OCI-M2 (cell line): ENCODE measurements around the gene ELFN2.
"Not testable (repeated sequence)": the region's sequence is repeated elsewhere in the genome, so short reads cannot be mapped to it uniquely, and the experiment has no call there.

ENCODE experiments used
- DNase-seq: peaks from one replicate; lab custom pipeline; 2025; ENCODE audit not compliant: unreplicated experiment; lab: John Stamatoyannopoulos, UW

ELFN2 gene

GRCh38 chr22:37427135-37427710 is at the start of gene ELFN2:
TSS of gene ELFN2 (minus strand) at chr22:37427479. CDS start at chr22:37375534, 51,945 bp downstream.
- no peak for DNase-seq

- DNase-seq = no peak
Measured at GRCh38 chr22:37476389-37477329, 49.4 kb upstream of the ELFN2 start.

DNA sequence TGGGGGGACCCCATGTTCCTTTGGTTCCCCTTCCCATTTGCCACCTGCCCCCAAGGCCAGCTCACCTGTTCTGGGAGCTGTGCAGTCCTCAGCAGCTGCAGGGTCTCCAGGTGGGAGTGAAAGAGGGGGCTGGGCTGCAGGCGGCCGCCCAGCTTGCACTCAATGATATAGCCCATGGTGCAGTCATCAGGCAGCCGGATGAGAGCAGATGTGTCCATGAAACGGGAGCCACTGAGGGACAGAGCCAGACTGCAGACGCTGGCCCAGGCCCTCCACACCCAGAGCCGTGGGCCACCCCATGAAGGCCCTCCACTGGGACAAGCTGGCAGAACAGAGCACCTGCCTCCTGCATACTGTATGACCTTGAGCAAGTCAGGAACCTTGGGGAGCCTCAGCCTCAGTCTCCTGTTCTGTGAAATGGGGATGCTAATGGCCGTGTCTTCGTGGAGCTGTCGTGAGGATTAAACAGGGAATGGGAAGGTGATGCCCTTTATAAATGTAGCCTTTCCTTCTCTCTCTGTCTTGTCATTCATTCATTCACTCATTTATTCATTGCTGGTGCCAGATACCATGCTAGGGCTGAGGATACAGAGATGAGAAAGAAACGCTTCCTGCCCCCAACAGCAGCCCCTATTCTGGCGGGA is 47.3 kb upstream of the ELFN2 start:
- DNase-seq = no peak

DNA sequence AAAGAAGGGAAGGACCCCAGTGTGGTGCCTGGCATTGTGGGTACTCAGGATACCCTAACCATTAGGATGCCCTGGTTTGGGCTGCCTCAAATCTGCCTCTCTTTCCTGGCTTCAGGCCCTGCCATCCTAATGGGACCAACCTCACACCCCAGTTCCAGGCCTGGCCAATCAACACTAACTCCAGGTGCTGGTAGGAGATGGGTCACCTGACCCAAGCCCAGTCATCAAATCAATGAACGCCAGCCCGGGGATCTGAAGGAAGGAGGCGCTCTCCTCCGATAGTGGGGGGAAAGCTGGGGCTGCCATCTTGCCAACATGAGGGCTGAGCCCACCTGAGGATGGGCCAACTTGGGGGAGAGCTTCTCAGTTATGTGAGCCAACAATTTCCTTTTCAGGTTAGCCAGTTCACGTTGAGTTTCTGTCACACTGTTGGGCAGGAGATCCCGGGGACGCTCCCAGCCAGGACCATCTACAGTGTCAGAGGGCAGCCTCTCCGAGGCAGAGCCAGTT is 46.2 kb upstream of the ELFN2 start:
- no peak for DNase-seq

DNA sequence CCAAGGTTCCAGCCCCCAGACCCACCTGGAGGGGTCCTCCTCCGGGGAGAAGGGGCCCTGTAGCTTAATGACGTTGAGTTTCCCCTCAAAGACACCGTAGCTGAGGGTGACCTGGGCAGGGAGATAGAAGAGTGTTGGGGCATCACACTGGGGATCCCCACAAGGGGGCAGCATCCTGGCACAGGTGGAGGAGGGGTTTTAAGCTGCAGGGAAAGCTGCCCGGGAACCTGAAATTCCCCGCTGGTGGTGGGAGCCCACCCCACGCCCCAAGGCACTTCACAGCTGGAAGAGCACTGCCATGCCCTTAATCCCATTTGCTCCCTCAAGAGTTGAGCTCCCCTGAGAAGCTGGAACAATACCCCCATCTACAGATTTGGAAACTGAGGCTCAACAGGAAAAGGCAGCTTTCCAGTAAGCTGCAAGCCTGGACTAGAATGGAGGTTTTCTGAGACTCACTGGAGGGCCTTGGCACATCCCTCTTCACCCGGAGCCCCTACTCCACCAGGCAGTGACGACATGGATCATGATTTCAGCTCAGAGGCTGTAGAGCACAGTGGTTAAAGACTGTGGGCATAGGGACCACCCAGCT is 45.2 kb upstream of the ELFN2 start:
- DNase-seq = no peak

DNA sequence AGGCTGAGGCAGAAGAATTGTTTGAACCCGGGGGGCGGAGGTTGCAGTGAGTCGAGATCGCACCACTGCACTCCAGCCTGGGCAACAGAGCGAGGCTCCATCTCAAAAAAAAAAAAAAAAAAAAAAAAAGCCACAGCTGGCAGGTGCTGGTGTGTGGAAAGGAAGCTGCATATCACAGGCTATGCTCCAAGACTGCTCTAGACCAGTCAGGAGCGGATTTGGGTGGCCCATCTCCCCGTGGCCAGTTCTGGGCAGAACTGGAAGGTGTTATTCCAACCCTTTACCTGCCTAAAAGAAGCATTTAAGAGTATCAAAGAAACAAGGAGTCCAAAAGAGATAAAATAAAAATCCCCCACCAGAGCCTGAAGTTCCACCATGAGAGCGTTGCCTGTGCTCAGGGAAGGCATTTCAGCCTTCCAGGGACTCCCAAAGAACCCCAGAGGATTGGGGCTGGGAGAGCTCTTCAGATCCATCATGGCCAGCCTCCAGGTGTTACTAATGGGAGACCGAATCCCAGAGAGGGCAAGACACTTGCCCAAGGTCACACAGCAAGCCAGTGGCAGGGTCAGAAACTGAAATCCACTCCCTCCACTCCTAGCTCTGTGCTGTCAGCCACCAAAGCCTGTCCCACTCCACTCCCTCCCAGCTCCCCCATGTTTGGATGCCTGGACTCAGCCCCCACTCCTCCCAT is 44.6 kb upstream of the ELFN2 start:
- no peak for DNase-seq

DNA sequence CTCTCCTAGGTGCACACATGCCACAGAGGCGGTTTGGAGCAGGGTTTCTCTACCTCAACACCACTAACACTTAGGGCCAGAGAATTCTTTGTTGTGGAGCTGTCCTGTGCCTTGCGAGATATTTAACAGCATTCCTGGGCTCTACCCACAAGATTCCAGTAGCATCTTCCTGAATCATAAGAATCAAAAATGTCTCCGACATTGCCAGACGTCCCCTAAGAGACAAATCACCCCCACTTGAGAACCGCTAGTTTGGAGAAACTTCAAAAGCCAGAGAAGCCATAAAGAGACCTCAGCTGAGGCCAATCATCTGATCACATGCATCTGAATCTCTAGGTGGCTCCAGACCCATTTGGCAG is 42.8 kb upstream of the ELFN2 start:
- no peak for DNase-seq

DNA sequence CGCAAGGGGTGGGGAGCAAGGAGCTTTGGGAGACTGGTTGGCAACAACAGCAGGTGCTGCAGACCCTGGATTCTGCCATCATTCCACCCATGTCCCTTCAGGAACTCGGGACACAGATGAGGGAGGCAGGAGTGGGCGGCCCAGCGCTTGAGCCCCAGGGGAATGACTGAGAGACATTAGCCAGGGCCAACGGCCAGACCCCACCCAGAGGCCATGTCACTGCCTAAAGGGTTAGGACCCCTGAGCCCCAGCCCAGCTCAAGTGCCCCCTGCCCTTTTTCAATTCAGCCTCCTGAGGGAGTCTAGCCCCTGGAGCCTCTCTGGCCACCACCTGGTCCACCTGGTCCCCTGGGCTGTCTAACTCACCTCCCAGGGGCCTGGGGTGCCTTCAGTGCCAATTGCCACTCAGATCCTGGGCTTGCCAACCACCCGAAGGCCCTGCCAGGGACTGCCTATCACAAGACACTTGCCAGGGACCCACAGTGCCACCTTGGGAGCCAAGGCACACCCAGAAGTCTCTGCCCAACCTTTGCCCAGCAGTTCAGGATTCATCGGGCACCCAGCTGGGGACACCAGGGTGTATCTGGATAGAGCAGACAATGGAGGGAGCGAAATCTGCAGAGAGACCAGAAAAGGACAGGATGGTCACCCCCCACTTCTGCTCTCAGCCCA is 42.3 kb upstream of the ELFN2 start:
- DNase-seq = no peak

DNA sequence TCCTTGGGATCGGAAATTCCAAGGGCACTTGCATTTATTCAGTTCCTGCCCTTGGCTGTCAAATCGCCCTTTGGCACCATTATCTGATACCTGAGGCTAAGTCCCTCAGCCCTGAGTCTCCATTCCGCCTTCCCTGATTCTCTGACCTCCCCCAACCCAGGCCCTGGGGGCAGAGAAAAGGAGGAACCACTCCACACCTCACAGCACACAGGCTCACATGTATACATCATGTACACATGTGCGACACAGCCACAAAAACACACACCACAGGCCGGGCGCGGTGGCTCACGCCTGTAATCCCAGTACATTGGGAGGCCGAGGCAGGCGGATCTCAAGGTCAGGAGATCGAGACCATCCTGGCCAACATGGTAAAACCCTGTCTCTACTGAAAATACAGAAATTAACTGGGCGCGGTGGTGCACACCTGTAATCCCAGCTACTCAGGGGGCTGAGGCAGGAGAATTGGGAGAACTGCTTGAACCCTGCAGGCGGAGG is 41.0 kb upstream of the ELFN2 start:
- DNase-seq = not testable (repeated sequence)

DNA sequence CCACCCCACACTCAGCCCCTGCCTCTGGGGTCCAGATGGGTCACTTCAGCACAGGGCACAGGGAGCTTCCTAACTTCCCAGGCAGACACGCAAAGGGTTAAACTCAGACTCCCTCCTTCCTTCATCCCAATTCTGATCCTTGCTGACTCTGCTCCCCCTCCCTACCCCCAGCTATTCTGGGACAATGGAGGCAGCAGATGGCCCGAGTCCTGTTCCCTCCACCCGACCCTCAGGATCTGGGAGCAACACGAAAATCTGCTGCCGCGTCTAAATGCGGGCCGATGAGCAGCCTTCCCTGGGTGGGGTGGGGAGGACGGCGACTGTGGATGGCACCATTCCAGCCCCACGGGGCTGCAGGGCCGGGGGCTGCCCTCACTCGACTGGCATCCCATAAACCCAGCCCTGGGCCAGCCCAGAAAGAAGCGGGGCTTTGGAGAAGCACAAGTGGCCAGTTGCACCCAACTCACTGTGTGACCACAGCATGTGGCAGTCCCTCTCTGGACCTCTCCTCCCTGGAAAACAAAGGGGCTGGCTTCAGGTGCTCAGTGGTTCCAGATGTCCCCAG is 40.2 kb upstream of the ELFN2 start:
- no peak for DNase-seq

GRCh38 chr22:37464181-37464580 is 36.9 kb upstream of the ELFN2 start:
- no peak for DNase-seq

GRCh38 chr22:37462983-37463382 is 35.7 kb upstream of the ELFN2 start:
- no peak for DNase-seq

DNA sequence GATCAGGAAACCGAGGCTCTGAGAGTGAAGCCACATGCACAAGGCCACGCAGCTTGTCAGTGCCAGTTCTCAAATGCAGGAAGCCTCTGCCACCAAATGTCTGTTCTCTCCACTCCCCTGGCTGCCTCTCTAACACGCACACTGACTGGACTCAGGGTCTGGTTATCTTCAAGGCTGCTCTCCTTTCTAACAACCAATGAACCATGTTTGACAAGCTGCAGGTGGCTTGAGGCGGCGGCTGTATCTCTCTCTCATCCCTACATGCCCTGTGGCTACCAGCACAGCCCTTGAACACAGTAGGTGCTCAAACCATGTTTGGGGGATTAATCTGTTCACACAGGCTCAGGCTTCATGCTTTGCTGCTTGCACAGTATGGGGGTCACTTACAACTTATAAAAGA is 35.2 kb upstream of the ELFN2 start:
- DNase-seq = no peak

GRCh38 chr22:37461961-37462360 is 34.7 kb upstream of the ELFN2 start:
- no peak for DNase-seq

DNA sequence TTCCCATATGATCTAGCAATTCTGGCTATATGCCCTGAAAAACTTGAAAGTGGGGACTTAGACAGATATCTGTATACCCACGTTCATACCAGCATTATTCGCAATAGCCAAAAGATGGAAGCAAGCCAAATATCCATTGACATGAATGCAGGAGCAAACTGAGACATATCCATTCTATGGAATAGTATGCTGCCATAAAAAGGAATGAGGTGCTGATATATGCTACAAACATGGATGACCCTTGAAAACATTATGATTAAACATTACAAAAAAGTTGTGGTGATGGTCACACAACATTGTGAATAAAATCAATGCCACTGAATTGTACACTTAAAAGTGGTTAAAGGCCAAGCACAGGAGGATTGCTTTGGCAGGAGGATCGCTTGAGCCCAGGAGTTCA is 33.4 kb upstream of the ELFN2 start:
- DNase-seq = no peak

DNA sequence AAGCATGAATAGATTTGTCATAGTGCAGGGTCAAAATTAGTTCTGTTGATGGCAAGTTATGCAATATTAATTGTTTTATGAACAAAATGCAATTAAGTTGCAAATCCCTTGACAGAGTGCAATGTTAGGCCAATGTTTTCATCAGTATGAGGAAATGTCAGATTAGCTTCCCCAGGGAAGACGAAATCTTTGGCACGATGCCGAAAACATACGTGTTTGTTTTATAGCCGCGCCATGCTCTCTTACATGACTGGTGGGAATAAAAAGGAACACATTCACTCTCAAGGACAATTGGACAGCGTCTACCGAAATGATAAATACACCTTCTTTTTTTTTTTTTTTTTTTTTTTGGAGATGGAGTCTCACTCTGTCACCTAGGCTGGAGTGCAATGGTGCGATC is 31.9 kb upstream of the ELFN2 start:
- DNase-seq = no peak

GRCh38 chr22:37457093-37457893 is 30.0 kb upstream of the ELFN2 start:
- no peak for DNase-seq

GRCh38 chr22:37456346-37456745 is 29.1 kb upstream of the ELFN2 start:
- no peak for DNase-seq

DNA sequence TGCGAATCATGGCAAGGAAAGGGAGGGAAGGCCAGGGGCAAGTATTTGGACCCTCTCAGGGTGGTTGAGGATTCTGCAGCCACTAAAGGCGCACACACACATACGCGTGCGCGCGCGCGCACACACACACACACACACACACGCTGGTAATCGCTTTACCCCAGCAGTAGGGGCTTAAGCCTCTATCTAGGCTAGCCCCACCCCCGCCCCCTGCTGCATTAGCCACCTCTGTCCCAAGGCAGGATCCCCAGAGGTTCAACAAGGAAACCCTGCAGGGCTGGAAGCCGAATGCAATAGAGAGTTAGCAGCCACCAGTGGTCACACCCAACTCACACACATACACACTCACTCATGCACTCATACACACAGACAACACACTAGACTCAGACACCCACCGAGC is 28.6 kb upstream of the ELFN2 start:
- DNase-seq = no peak
